ENCODE results near the gene GPR65.

GPR65 gene

DNA sequence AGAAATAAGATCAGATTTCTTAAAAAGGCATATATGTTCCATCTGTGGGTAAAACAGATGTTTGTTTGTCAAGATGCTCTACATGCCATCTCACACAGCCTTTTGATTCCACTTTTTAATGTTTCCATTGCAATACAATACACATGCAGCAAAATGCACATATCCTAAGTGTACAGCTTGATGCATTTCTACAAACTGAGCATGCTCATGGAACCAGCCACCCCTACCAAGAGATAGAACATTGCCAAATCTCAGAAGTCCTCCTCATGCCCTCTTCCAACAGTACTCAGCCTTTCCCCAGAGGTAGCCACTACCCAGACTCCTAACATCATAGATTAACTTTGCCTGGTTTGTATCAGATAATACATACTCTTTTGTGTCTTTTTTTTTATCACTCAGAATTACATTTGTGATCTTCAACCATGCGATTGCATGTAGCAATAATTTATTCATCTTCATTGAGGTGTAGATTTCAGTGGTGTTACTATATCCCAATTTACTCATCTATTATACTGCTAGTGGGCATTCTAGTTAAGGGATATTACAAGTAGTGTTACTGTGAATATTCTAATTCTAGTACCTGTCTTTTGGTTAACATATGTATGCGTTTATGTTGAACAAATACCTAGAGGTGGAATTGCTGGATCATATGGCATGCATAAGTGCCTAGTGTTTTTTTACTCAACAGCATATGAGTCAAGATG, 3.3 kb downstream of the GPR65 start:
- H3K9ac ChIP-seq (ENCODE audit: low read depth, low read length, poor library complexity, severe bottlenecking) = peak overlapping the region; percentile 59
- 0 out of 2 replicates have a peak overlapping the region, but pooled peaks have one; percentile 11 for H2AFZ ChIP-seq (ENCODE audit: low read length)
- no peaks in the 10 kb centered on the region for H3K9me3 ChIP-seq (ENCODE audit: insufficient read depth, low read depth, low read length)
- H3K36me3 ChIP-seq (ENCODE audit: insufficient read depth, low read length) = no peaks in the 10 kb centered on the region
- H3K79me2 ChIP-seq (ENCODE audit: insufficient read depth, low read length) = peaks cover 49% of the 10 kb centered on the region
- no peaks in the 10 kb centered on the region for H3K27me3 ChIP-seq (ENCODE audit: insufficient read depth, low read length, poor library complexity, severe bottlenecking)
- H3K4me1 ChIP-seq (ENCODE audit: insufficient read depth, low read length, poor library complexity, severe bottlenecking) = peaks cover 83% of the 10 kb centered on the region
- peak overlapping the region; percentile 47 for H3K4me3 ChIP-seq (ENCODE audit: low read length, poor library complexity, severe bottlenecking)
- TF ChIP-seq, protein P1, sequence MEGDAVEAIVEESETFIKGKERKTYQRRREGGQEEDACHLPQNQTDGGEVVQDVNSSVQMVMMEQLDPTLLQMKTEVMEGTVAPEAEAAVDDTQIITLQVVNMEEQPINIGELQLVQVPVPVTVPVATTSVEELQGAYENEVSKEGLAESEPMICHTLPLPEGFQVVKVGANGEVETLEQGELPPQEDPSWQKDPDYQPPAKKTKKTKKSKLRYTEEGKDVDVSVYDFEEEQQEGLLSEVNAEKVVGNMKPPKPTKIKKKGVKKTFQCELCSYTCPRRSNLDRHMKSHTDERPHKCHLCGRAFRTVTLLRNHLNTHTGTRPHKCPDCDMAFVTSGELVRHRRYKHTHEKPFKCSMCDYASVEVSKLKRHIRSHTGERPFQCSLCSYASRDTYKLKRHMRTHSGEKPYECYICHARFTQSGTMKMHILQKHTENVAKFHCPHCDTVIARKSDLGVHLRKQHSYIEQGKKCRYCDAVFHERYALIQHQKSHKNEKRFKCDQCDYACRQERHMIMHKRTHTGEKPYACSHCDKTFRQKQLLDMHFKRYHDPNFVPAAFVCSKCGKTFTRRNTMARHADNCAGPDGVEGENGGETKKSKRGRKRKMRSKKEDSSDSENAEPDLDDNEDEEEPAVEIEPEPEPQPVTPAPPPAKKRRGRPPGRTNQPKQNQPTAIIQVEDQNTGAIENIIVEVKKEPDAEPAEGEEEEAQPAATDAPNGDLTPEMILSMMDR (conservative IDR thresholded peaks at IDR 0.05; ENCODE audit: low read length) = no peak
- TF ChIP-seq EZH2phosphoT487 (IDR thresholded peaks at IDR 0.05; ENCODE audit: borderline replicate concordance) = no peak
- no peaks in the 10 kb centered on the region for H3K9me2 ChIP-seq (replicated peaks; ENCODE audit: low read depth, low read length)
- H4K20me1 ChIP-seq (ENCODE audit: insufficient read depth, low read length, poor library complexity, severe bottlenecking) = no peaks in the 10 kb centered on the region
- H3K4me2 ChIP-seq (ENCODE audit: low read depth, low read length, poor library complexity, severe bottlenecking) = peak overlapping the region; percentile 52
- H3F3A ChIP-seq (ENCODE audit: low read depth) = peaks cover 9% of the 10 kb centered on the region; the same call in 1 of the 2 replicates

DNA sequence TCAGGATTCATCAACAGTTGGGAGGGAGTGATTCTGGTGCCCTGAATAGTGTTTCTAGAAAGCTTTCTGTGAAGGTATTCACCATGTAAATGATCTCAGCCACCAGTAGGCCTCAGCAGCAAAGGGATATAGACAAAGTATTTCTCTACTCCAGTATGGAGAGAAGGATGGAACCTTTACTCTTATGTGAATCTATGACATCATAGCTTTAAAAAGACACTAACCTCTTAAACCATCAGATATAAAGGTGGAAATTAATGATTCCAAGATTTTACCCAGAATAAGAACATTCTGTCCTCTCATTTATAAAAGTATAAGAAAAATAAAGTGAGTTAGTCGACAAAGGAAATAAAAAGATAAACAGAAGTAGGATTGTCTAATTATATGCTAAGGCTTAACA, 4.6 kb downstream of the GPR65 start:
- Histone ChIP-seq H3K4me2 (ENCODE audit: low read depth, low read length, poor library complexity, severe bottlenecking) (peak overlapping the region; percentile 52), H3K9ac (ENCODE audit: low read depth, low read length, poor library complexity, severe bottlenecking) (peak overlapping the region; percentile 59), H3K9me3 (ENCODE audit: insufficient read depth, low read depth, low read length) (no peaks in the 10 kb centered on the region), H2AFZ (ENCODE audit: low read length) (0 out of 2 replicates have a peak overlapping the region, but pooled peaks have one; percentile 25), H3K9me2 (replicated peaks; ENCODE audit: low read depth, low read length) (no peaks in the 10 kb centered on the region), H3K36me3 (ENCODE audit: insufficient read depth, low read length) (no peaks in the 10 kb centered on the region), H3K4me3 (ENCODE audit: low read length, poor library complexity, severe bottlenecking) (peak overlapping the region; percentile 47), H3F3A (ENCODE audit: low read depth) (peaks cover 9% of the 10 kb centered on the region; the same call in 1 of the 2 replicates), H3K79me2 (ENCODE audit: insufficient read depth, low read length) (peaks cover 49% of the 10 kb centered on the region), H4K20me1 (ENCODE audit: insufficient read depth, low read length, poor library complexity, severe bottlenecking) (no peaks in the 10 kb centered on the region), H3K27me3 (ENCODE audit: insufficient read depth, low read length, poor library complexity, severe bottlenecking) (no peaks in the 10 kb centered on the region), H3K4me1 (ENCODE audit: insufficient read depth, low read length, poor library complexity, severe bottlenecking) (peaks cover 71% of the 10 kb centered on the region)
- no peak for TF ChIP-seq EZH2phosphoT487 (IDR thresholded peaks at IDR 0.05; ENCODE audit: borderline replicate concordance)
- TF ChIP-seq, protein P1 (conservative IDR thresholded peaks at IDR 0.05; ENCODE audit: low read length) = no peak

DNA sequence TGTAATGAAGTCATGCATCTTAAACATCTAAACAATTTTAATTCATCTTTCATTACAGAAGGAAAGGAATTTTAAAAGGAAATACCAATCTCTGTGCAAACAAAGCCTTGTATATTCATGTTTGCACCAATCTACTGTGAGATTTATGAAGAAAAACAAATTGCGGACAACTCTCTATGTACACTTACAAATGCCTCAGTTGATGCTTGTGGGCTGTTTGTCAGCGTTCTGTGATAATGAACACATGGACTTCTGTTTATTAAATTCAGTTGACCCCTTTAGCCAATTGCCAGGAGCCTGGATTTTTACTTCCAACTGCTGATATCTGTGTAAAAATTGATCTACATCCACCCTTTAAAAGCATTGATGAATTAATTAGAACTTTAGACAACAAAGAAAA, 5.4 kb downstream of the GPR65 start:
- peaks cover 67% of the 10 kb centered on the region for H3K4me1 ChIP-seq (ENCODE audit: insufficient read depth, low read length, poor library complexity, severe bottlenecking)
- no peak overlapping the region for H2AFZ ChIP-seq (ENCODE audit: low read length)
- peaks cover 9% of the 10 kb centered on the region; the same call in 1 of the 2 replicates for H3F3A ChIP-seq (ENCODE audit: low read depth)
- peak overlapping the region; percentile 52 for H3K4me2 ChIP-seq (ENCODE audit: low read depth, low read length, poor library complexity, severe bottlenecking)
- peak overlapping the region; percentile 21 for H3K9ac ChIP-seq (ENCODE audit: low read depth, low read length, poor library complexity, severe bottlenecking)
- no peaks in the 10 kb centered on the region for H3K27me3 ChIP-seq (ENCODE audit: insufficient read depth, low read length, poor library complexity, severe bottlenecking)
- H3K79me2 ChIP-seq (ENCODE audit: insufficient read depth, low read length) = peaks cover 47% of the 10 kb centered on the region
- no peaks in the 10 kb centered on the region for H4K20me1 ChIP-seq (ENCODE audit: insufficient read depth, low read length, poor library complexity, severe bottlenecking)
- no peak overlapping the region for H3K4me3 ChIP-seq (ENCODE audit: low read length, poor library complexity, severe bottlenecking)
- no peaks in the 10 kb centered on the region for H3K9me3 ChIP-seq (ENCODE audit: insufficient read depth, low read depth, low read length)
- TF ChIP-seq EZH2phosphoT487 (IDR thresholded peaks at IDR 0.05; ENCODE audit: borderline replicate concordance) = no peak
- TF ChIP-seq, protein P1 (conservative IDR thresholded peaks at IDR 0.05; ENCODE audit: low read length) = no peak
- H3K9me2 ChIP-seq (replicated peaks; ENCODE audit: low read depth, low read length) = no peaks in the 10 kb centered on the region
- no peaks in the 10 kb centered on the region for H3K36me3 ChIP-seq (ENCODE audit: insufficient read depth, low read length)
